ENCODE data around the gene DNHD1.

DNHD1 gene

DNA sequence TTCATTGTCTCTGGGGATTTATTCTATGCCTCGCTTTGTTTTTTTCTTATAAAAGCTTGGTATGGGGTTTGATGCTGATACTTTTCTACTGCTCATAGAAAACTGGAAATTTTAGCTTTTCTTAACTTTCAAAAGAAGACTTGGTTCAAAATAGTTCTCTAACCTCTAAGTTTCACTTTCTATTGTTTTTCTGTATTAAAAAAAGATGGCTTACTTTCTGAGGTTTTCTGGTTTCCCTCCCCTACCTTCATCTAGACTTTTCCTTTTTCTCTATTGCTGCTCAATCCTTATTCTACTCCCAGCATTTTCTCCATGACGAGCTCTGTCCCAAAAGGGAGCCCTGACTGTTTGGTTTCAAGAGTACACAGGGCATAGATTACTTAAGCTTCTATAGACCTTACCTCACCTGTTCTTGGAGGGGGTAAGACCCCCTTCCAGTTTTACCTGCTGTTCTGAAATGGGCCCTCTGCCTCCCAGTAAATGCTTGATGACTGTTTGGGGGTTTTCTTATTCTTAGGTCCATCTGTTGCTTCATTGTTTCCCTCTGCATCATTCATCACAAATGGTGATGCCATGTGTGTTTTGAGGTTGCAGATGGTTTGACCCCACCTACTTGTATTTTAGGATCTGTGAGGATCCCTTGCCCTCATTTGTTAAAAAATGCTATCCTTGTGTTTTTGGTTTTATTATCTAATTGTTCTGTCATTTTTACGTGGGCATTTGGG lies 29.5 kb downstream of the DNHD1 start:
- DNase-seq (ENCODE audit: insufficient read length, low spot score), result peak; percentile 8
- FAIRE-seq, result peak; percentile 68

- no peak for DNase-seq (ENCODE audit: insufficient read length, low spot score)
- FAIRE-seq, result no peak
These were observed 32.2 kb downstream of the DNHD1 start for GRCh38 chr11:6529266-6529665.

- FAIRE-seq (no peak), DNase-seq (ENCODE audit: insufficient read length, low spot score) (no peak)
These were observed 33.8 kb downstream of the DNHD1 start for GRCh38 chr11:6530848-6531247.

DNA sequence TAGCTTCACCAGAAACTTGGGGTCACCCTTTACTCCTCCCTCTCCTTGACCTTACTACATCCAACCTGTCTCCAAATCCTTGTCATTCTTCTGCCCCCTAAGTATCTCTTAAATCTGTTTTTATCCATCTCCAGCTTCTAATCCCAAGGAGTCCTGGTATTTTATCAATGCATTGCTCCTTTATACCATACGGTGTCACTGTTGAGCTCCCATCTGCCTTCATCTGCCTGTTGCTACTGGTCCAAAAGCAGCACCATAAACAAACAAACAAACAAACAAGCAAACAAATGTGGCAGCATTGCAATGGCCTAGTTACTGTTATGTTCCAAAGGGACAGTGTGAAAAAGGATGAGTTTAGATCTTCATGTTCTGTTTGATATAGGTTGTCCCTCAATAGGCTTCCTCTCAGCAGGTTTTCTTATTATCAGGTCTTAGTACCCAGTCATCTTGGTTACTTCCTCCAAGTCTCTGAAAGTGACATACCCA lies 34.2 kb downstream of the DNHD1 start:
- DNase-seq (ENCODE audit: insufficient read length, low spot score) (no peak), FAIRE-seq (peak; percentile 87)

DNA sequence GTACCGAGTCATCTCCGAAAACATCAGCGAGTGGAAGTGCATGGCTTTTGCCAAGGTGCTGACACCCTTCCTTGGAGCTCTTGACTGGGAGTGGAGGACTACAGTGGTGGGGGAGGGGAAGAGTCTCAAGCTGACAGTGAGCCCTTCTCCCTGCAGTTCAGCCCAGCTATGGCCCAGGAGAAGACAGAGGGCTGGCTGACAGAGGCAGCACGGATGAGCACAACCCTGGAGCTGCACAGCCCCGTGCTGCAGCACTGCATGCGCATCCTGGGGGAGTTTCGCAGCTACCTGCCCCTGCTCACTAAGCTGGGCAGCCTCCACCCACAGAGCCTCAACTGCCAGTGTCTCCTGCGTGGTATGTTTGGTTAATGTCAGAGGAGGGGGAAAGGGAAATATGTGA lies 41.4 kb downstream of the DNHD1 start:
- no peak for DNase-seq (ENCODE audit: insufficient read length, low spot score)
- FAIRE-seq, result peak; percentile 4

DNA sequence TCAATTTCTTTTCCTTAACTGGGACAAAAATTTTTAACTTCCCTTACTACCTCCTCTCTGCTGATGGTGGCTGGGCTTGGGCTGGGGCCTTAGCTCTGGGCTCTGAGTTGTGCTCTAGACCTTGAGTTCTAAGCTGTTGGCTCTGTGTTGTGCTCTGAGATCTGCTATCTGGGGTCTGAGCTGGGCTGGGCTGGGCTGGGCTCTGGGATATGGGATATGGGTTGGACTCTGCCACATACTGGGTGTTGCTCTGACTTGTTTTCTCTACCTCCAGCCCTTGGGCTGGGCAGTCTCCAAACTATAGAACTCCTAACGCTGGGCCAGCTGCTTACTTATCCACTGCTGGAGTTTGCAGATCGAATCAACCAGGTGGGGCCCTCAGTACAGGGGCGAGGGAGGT lies 41.9 kb downstream of the DNHD1 start:
- FAIRE-seq (no peak), DNase-seq (ENCODE audit: insufficient read length, low spot score) (no peak)

- DNase-seq (ENCODE audit: insufficient read length, low spot score) (no peak), FAIRE-seq (no peak)
These were observed 42.7 kb downstream of the DNHD1 start for GRCh38 chr11:6539748-6540268.

DNA sequence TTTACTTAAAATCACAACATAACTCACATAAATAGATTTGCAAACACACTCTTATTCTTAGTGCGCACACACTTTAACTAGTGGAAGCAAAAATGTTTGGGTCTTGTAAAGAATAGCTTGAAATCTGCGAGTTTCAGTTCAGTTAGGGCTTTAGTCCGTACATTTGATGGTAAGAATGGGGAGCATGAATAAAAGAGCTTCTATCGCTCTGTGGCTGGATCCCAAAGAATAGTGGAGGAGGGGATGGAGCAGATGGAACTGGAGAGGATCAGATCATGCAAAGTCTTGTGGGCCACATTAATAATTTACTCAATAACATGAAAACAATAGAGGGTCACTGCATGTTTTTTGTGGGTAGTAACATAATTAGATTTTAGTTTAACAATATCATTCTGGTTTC lies 44.3 kb downstream of the DNHD1 start:
- no peak for FAIRE-seq
- DNase-seq (ENCODE audit: insufficient read length, low spot score), result no peak

DNA sequence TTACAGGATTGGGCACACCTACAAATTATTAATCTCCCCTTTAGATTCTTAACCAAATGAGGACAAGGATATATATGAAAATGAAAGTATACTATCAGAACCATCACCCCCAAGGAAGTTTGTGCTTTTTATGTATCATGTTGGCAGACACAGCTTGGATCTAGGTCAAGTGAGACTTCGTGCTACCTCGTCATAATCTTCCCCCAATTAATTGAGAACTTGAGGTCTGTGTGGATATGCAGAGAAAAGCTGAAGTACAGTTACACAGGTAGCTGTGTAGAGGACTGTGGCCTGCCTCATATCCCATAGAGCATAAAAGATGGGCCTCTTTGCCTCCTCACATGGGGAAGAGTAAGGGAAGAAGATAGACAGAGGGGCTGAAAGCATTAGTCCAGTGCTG lies 45.6 kb downstream of the DNHD1 start:
- DNase-seq (ENCODE audit: insufficient read length, low spot score) (no peak), FAIRE-seq (no peak)

DNA sequence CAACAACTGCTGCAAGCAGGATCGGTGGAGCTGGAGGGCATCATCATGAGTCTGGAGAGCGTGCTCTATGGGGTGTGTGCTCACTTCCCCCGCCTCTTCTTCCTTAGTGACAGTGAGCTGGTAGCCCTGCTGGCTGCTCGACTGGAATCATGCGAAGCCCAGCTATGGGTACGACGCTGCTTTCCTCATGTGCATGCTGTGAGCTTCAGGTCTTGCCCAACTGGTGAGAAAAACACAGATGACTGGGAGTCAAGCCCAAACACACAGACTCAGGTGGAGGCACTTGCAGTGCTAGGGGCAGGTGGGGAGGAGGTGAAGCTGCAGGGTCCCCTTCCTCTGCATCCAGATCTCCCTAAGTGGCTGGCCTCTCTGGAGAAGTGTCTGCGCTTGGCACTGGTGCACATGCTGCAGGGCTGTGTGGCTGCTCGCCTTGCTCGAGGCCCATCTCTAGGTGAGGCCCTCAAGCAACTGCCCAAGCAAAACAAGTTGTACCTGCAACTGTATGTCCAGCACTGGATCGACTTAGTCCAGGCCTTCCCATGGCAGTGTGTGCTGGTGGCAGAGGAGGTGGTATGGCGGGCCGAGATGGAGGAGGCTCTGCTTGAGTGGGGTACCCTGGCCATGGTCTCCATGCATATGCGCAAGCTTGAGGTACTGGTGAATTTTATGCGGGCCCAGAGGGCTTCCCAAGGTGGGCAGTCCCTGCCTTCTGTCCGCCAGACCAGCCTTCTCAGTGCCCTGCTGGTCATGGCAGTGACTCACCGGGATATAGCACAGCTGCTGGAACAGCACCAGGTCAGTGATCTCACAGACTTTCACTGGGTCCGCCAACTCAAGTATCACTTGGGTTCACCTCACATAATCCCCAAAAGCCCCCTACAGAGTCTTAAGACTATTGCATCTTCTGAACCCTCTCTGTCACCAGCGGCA lies 48.1 kb downstream of the DNHD1 start:
- FAIRE-seq (no peak), DNase-seq (ENCODE audit: insufficient read length, low spot score) (no peak)

GRCh38 chr11:6545917-6546605 lies 49.0 kb downstream of the DNHD1 start:
- FAIRE-seq (no peak), DNase-seq (ENCODE audit: insufficient read length, low spot score) (no peak)

DNA sequence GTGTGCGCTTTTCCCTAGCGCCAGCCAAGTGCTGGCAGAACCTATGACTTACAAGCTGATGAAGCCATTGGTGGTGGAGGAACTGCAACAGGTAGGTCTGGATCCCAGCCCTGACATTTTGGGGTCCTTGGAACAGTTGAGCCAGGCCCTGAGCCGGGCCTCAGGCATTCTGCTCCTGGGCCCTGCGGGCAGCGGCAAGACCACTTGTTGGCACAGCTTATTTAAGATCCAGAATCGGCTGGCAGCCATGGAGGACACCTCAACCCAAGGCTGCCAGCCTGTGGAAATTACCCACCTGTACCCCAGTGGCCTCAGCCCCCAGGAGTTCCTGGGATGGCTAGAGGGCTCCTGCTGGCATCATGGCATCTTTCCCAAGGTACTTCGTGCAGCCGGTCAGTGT lies 49.7 kb downstream of the DNHD1 start:
- DNase-seq (ENCODE audit: insufficient read length, low spot score) (no peak), FAIRE-seq (no peak)

GRCh38 chr11:6547177-6547576 lies 50.1 kb downstream of the DNHD1 start:
- no peak for FAIRE-seq

GRCh38 chr11:6548121-6548520 lies 51.0 kb downstream of the DNHD1 start:
- FAIRE-seq (no peak), DNase-seq (ENCODE audit: insufficient read length, low spot score) (no peak)

More at GRCh38 chr11:6547177-6547576, 50.1 kb downstream of the DNHD1 start:
- no peak for DNase-seq (ENCODE audit: insufficient read length, low spot score)

DNA sequence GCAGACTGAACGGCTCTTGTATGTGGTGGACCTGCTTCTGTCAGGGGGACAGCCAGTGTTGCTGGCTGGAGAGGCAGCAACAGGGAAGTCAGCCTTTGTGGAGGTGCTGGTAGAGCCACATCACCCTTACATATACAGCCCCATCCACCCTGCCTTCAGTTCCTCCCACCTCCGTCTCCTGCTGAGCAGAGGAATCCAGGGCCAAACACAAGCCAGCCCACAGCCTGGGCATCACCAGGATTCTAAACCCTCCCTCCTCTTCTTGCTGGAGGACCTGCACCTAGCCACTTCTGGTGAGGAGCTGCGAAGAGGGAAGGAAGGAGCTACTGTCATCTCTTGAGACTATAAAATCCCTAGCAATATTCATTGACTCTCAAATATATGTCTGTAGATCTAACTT lies 51.6 kb downstream of the DNHD1 start:
- no peak for FAIRE-seq

GRCh38 chr11:6553634-6554033 lies 56.6 kb downstream of the DNHD1 start:
- DNase-seq (ENCODE audit: insufficient read length, low spot score) (no peak), FAIRE-seq (no peak)

More for the DNA sequence above, 51.6 kb downstream of the DNHD1 start:
- DNase-seq (ENCODE audit: insufficient read length, low spot score), result no peak

- no peak for FAIRE-seq
- DNase-seq (ENCODE audit: insufficient read length, low spot score), result no peak
These were observed 58.0 kb downstream of the DNHD1 start for GRCh38 chr11:6554828-6555706.

GRCh38 chr11:6556139-6556949 lies 59.3 kb downstream of the DNHD1 start:
- DNase-seq (ENCODE audit: insufficient read length, low spot score), result no peak
- no peak for FAIRE-seq

DNA sequence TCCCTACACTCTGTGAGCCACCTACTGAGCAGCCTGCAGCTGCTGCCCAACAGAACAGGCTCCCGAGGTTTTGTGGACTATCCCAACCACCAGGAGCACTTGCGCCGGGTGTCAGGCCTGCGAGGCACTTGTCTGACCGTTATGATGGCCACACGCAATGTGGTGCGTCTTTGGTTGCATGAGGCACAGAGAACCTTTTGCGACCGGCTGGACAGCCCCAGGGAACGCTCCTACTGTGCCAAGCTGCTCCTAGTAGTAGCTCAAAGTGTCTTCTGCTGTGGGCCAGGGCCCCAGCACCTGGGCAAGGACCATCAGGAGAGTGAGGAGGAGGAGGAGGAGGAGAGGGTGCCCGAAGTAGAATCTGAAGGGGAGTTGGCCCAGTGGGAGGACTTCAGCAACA lies 60.0 kb downstream of the DNHD1 start:
- FAIRE-seq (no peak), DNase-seq (ENCODE audit: insufficient read length, low spot score) (no peak)
